ENCODE data around the gene HAPLN2.

GRCh38 chr1:156652992-156653355 lies 33.8 kb downstream of the HAPLN2 start:
- no peak for TF ChIP-seq POLR2AphosphoS5 (IDR thresholded peaks at IDR 0.05; ENCODE audit: low read depth, low read length)
- TF ChIP-seq CTCF (IDR thresholded peaks at IDR 0.05) = no peak
- TF ChIP-seq, protein P1, sequence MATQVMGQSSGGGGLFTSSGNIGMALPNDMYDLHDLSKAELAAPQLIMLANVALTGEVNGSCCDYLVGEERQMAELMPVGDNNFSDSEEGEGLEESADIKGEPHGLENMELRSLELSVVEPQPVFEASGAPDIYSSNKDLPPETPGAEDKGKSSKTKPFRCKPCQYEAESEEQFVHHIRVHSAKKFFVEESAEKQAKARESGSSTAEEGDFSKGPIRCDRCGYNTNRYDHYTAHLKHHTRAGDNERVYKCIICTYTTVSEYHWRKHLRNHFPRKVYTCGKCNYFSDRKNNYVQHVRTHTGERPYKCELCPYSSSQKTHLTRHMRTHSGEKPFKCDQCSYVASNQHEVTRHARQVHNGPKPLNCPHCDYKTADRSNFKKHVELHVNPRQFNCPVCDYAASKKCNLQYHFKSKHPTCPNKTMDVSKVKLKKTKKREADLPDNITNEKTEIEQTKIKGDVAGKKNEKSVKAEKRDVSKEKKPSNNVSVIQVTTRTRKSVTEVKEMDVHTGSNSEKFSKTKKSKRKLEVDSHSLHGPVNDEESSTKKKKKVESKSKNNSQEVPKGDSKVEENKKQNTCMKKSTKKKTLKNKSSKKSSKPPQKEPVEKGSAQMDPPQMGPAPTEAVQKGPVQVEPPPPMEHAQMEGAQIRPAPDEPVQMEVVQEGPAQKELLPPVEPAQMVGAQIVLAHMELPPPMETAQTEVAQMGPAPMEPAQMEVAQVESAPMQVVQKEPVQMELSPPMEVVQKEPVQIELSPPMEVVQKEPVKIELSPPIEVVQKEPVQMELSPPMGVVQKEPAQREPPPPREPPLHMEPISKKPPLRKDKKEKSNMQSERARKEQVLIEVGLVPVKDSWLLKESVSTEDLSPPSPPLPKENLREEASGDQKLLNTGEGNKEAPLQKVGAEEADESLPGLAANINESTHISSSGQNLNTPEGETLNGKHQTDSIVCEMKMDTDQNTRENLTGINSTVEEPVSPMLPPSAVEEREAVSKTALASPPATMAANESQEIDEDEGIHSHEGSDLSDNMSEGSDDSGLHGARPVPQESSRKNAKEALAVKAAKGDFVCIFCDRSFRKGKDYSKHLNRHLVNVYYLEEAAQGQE (IDR thresholded peaks at IDR 0.05; ENCODE audit: insufficient read depth in 1 of 2, low read depth in 2 of 2, low read length in 1 of 2) = no peak
